Prostate gland (tissue), 2 donors: ENCODE results near the gene ASPDH.

Experiments used
- CTCF ChIP-seq, 4 experiments: fragments of 200-600 bp in 2 of 4; fragments of 450-650 bp in 2 of 4; sonication (generic) in 2 of 4; IDR thresholded peaks; 1 replicate in 3 of 4; 2 replicates in 1 of 4; pipeline ENCODE4 v1.5.1; 2016 to 2019; ENCODE audit warnings: antibody characterized with exemption in 4 of 4, mild to moderate bottlenecking in 2 of 4, moderate library complexity in 2 of 4
- POLR2A ChIP-seq: fragments of 450-650 bp; IDR thresholded peaks from one replicate; pipeline ENCODE4 v1.6.1; 2016; ENCODE audit warnings: antibody characterized with exemption, mild to moderate bottlenecking

GRCh38 chr19:50476224-50476906 lies 37.3 kb downstream of the ASPDH start, which contains the start of the genes EMC10 and GARIN5A:
- TF ChIP-seq POLR2A (peak; percentile 47), CTCF (IDR thresholded peaks at IDR 0.05) (peak in 1 of 4 experiments; percentile 26)
